GM12891 (cell line): ENCODE data around the gene GPRC6A. TPM values are rescaled to one million over a fixed set of nuclear protein-coding genes. Genes with fewer than 3 reads are reported as not detected.

ENCODE experiments used
- DNase-seq: peaks from one replicate; pipeline ENCODE4 v3.0.0; 2011; ENCODE audit warnings: low spot score; ENCODE audit not compliant: insufficient read length
- FAIRE-seq: peaks from 2 replicates; lab custom pipeline; 2011; peaks lifted over from hg19 to GRCh38; lab: Jason Lieb, UNC
- PAX5 ChIP-seq: IDR thresholded peaks from 2 replicates; pipeline ENCODE4 v1.6.1; 2011; ENCODE audit warnings: low read length, moderate library complexity, mild to moderate bottlenecking; ENCODE audit not compliant: insufficient read depth, severe bottlenecking
- POLR2A ChIP-seq: IDR thresholded peaks from 2 replicates; pipeline ENCODE4 v1.6.1; 2011; ENCODE audit warnings: low read depth, low read length, control low read depth
- POLR2AphosphoS5 ChIP-seq: IDR thresholded peaks from 2 replicates; pipeline ENCODE4 v1.6.1; 2011; ENCODE audit warnings: low read depth, low read length, control low read depth
- POU2F2 ChIP-seq: IDR thresholded peaks from 2 replicates; pipeline ENCODE4 v1.6.1; 2011; ENCODE audit warnings: low read depth, mild to moderate bottlenecking, control low read depth, low read length, moderate library complexity
- SPI1 ChIP-seq: IDR thresholded peaks from 2 replicates; pipeline ENCODE4 v1.6.1; 2011; ENCODE audit warnings: low read depth, low read length, control low read depth
- TAF1 ChIP-seq: IDR thresholded peaks from 2 replicates; pipeline ENCODE4 v1.6.1; 2011; ENCODE audit warnings: low read depth, low read length, control low read depth
- polyA plus RNA-seq: library from polyadenylated mRNA; unstranded; fragments of >200 nt; gene quantifications from one replicate; pipeline ENCODE4 v1.2.1, GENCODE V29; 2012; ENCODE audit warnings: low read depth, missing spikeins, inconsistent platforms; ENCODE audit not compliant: missing spikeins

The GPRC6A gene, protein sequence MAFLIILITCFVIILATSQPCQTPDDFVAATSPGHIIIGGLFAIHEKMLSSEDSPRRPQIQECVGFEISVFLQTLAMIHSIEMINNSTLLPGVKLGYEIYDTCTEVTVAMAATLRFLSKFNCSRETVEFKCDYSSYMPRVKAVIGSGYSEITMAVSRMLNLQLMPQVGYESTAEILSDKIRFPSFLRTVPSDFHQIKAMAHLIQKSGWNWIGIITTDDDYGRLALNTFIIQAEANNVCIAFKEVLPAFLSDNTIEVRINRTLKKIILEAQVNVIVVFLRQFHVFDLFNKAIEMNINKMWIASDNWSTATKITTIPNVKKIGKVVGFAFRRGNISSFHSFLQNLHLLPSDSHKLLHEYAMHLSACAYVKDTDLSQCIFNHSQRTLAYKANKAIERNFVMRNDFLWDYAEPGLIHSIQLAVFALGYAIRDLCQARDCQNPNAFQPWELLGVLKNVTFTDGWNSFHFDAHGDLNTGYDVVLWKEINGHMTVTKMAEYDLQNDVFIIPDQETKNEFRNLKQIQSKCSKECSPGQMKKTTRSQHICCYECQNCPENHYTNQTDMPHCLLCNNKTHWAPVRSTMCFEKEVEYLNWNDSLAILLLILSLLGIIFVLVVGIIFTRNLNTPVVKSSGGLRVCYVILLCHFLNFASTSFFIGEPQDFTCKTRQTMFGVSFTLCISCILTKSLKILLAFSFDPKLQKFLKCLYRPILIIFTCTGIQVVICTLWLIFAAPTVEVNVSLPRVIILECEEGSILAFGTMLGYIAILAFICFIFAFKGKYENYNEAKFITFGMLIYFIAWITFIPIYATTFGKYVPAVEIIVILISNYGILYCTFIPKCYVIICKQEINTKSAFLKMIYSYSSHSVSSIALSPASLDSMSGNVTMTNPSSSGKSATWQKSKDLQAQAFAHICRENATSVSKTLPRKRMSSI
- polyA plus RNA-seq: not detected

DNA sequence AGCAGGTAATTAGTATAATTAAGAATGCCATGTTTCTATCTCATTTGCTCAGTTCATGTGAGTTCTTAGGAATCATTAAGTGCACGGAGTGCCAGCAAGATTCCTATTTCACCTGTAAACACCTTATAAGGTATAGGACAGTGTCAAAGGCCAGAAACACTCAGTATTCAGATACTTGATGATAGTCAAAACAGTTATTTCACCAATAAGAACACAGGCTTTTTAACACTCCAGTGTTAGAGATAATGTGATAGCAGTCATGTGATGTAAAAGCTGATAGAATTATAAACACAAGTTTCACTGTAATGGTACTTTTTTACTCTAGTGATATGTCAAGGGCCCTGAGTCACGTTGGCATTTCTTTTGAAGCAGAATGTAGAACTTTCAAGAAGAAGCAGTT, at the start of gene GPRC6A:
GPRC6A (minus strand) TSS at position 101 of the 400 bp plus-strand sequence; CDS start at position 31, 70 bp downstream.
- DNase-seq (no peak), FAIRE-seq (no peak)
- TF ChIP-seq POLR2A: no peak
- TF ChIP-seq POU2F2: no peak
- no peak for TF ChIP-seq PAX5
- no peak for TF ChIP-seq TAF1
- TF ChIP-seq SPI1: no peak
- TF ChIP-seq POLR2AphosphoS5: no peak

DNA sequence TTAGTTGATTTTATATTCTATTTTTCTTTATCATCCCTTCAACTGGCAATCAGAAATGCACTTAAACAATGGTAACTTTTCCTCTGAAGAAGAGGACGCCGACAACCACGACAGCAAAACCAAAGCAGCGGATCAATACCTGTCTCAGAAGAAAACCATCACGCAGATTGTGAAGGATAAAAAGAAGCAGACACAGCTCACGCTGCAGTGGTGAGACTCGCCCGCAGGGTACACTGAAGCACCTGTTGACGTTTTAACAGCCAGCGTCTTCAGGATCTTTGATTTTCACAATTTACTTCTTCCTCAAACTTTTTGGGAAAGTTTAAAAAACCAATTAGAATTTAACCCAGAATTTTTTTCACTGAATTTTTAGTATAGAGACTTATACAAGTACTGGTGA, 48.9 kb upstream of the GPRC6A start:
- FAIRE-seq (no peak), DNase-seq (no peak)
- TF ChIP-seq POLR2A (no peak), PAX5 (no peak), POU2F2 (no peak), SPI1 (no peak), POLR2AphosphoS5 (no peak), TAF1 (no peak)

DNA sequence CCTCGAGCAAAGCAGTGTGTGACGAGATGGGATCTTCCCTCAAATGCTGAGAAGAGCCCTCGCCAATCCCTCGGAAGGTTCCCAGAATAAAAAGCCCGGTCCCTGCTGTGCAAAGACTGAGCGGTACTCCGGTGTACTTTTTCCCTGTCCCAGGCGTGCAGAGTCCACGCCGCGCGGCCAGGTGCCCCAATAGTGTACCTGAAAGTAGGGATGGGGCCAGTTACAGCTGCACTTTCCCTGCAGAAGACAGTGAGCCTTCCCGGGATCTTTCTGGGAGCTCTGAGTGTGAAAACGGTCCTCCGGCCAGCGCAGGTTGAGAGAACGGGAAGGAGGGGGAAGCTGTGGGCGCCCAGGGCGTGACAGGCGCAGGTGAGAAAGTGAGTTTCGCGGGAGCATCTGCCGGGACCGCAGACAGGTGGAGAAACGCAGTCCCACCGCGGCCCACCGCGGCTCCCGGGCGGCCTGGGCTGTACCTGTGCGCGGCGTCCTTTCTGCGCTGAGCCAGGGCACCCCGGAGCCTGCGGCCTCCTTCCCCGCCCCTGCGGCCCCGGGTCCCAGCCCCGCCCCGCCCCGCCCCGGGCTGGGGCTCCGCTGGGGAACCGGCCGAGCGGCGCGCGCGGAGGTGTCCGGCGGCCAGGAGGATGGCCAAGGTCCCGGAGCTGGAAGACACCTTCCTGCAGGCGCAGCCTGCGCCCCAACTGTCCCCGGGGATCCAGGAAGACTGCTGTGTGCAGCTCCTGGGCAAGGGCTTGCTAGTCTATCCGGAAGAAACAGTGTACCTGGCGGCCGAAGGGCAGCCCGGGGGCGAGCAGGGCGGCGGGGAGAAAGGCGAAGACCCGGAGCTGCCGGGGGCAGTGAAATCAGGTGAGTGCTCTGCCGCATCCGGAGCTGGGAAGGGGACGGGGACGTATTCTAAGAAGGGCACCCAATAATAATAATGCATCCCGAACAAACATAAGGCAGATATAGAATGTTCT, 48.0 kb upstream of the GPRC6A start, which contains the start of gene RFX6:
RFX6 (plus strand) TSS at position 608 of the 977 bp plus-strand sequence; CDS start at position 642, 34 bp downstream.
- peak; percentile 5 for DNase-seq
- no peak for FAIRE-seq
- TF ChIP-seq POLR2AphosphoS5 (no peak), PAX5 (no peak), POLR2A (no peak), TAF1 (no peak), SPI1 (no peak), POU2F2 (no peak)

DNA sequence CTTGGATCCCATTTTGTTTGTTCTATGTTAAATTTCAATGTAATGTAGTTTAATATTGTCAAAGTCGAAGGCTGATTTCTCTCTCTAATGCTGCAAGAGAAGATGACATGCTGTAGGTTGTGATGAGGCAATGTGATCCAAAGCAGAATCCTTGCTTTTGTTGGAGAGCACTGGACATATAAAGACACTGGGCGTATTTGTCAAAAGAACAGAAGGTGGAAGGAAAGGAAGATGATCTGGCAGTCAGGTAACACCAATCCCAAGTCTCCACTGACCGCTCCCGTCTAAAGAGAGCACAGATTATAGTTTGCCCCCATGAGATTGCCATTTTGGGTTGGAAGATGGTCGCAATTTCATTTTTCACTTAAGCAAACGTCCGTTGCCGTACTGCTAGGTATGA, 47.2 kb upstream of the GPRC6A start:
- FAIRE-seq (no peak), DNase-seq (no peak)
- no peak for TF ChIP-seq PAX5
- no peak for TF ChIP-seq SPI1
- TF ChIP-seq POLR2AphosphoS5: no peak
- no peak for TF ChIP-seq POLR2A
- TF ChIP-seq TAF1: no peak
- no peak for TF ChIP-seq POU2F2

DNA sequence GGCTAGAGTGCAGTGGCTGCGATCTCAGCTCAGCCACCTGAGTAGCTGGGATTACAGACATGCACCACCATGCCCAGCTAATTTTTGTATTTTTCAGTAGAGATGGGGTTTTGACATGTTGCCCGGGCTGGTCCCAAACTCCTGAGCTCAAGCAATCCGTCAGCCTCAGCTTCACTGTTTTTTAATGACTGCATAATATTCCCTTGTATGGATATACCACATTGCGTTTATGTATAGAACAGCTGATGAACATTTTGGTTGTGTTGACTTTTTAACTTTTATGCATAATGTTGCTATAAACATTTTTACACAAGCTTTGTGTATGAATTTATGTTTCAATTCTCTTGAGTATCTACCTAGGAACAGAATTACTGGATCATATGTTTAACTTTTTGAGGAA, 43.9 kb upstream of the GPRC6A start:
- DNase-seq: no peak
- TF ChIP-seq POU2F2 (no peak), TAF1 (no peak), PAX5 (no peak), POLR2A (no peak), POLR2AphosphoS5 (no peak), SPI1 (no peak)
- no peak for FAIRE-seq

DNA sequence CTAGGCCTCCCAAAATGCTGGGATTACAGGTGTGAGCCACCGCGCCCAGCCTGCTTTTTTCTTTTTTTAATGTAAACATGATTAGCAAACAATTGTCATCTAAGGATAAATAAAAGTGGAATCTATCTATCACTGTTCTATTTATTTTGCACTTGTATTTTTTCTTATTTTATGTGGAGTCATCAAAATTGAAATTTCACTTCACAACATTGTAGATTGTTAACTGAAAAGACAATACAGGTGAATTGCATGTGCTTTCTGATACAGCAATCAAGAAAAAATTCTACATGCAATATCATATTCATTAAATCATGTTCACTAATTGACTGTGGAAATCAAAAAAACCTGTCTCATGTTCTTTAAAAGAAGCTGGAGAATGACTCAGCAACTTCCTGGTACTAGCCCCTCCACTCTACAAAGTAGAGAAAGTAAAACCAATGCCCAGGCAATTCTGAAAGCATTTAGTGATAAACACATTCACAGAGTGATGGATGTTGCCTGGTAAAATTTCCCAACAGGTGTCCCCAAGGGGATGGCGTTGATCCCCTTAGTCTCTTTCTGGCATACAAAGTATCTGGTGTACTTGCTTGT, 37.5 kb upstream of the GPRC6A start:
- TF ChIP-seq POLR2AphosphoS5 (no peak), SPI1 (no peak), POLR2A (no peak), TAF1 (no peak), POU2F2 (no peak), PAX5 (no peak)
- DNase-seq (no peak), FAIRE-seq (no peak)

DNA sequence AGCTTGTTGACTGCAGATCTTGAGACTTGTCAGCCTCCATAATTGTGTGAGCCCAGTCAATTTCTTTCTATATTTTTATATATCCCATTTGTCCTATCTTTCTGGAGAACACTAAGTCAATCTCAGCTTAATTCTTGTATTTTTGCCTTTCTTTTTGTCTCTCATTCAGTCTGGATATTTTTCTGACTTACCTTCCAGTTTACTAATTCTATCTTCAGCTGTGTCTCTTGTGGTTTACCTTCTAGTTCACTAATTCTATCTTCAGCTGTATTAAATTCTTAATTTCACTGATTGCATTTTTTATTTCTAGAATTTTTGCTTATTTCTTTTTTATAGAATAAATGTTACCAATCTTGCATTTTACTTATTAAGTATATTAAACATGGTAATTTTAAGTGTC, 30.4 kb upstream of the GPRC6A start:
- FAIRE-seq (no peak), DNase-seq (no peak)
- TF ChIP-seq POU2F2: no peak
- TF ChIP-seq POLR2A: no peak
- TF ChIP-seq SPI1: no peak
- TF ChIP-seq POLR2AphosphoS5: no peak
- no peak for TF ChIP-seq TAF1
- TF ChIP-seq PAX5: no peak

DNA sequence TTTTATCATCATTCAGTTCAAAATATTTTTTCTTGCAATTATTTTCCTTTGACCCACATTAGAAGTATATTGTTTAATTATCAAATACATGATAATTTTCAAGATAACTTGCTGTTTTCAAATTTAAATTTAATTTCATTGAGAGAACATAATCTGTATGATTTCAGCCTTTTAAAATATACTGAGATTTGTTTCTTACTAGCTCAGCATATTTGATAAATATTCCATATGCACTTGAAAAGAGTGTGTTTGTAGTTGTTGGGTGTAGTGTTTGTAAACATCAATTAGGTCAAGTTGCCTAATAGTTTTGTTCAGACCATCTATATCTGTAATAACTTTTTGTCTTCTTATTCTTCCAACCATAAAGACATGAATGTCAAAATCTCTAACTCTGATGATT, 29.2 kb upstream of the GPRC6A start:
- no peak for FAIRE-seq
- DNase-seq: no peak
- TF ChIP-seq PAX5 (no peak), POU2F2 (no peak), POLR2A (no peak), TAF1 (no peak), SPI1 (no peak), POLR2AphosphoS5 (no peak)
